Activated T-cell treated with anti-CD3 and anti-CD28 coated beads for 48 hours (primary cell): ENCODE measurements around the gene PLA2G7.
"Not testable (repeated sequence)": the region's sequence is repeated elsewhere in the genome, so short reads cannot be mapped to it uniquely, and the experiment has no call there.

ENCODE experiments used
- DNase-seq: peaks from one replicate; pipeline ENCODE4 v3.0.0-alpha.2; 2020; ENCODE audit warnings: low read depth

Gene PLA2G7

GRCh38 chr6:46734867-46735719 lies at the start of gene PLA2G7:
PLA2G7 (minus strand) TSS chr6:46735375; CDS start chr6:46722891, 12,484 bp downstream.
- no peak for DNase-seq

GRCh38 chr6:46784535-46784934 lies 49.4 kb upstream of the PLA2G7 start:
- DNase-seq, result no peak

GRCh38 chr6:46781478-46782378 lies 46.6 kb upstream of the PLA2G7 start:
- DNase-seq, result peak; percentile 5

GRCh38 chr6:46777476-46778346 lies 42.5 kb upstream of the PLA2G7 start:
- no peak for DNase-seq

GRCh38 chr6:46776070-46776712 lies 41.0 kb upstream of the PLA2G7 start:
- DNase-seq, result no peak

- DNase-seq, result not testable (repeated sequence)
Measured at GRCh38 chr6:46774736-46775135, 39.6 kb upstream of the PLA2G7 start.

GRCh38 chr6:46773201-46773855 lies 38.2 kb upstream of the PLA2G7 start:
- DNase-seq, result no peak

- DNase-seq, result no peak
Measured at GRCh38 chr6:46772762-46773161, 37.6 kb upstream of the PLA2G7 start.

GRCh38 chr6:46772016-46772415 lies 36.8 kb upstream of the PLA2G7 start:
- DNase-seq, result no peak

GRCh38 chr6:46764961-46765360 lies 29.8 kb upstream of the PLA2G7 start:
- DNase-seq, result no peak

- not testable (repeated sequence) for DNase-seq
Measured at GRCh38 chr6:46764280-46764679, 29.1 kb upstream of the PLA2G7 start.

GRCh38 chr6:46763466-46763865 lies 28.3 kb upstream of the PLA2G7 start:
- no peak for DNase-seq

GRCh38 chr6:46760925-46761324 lies 25.8 kb upstream of the PLA2G7 start:
- no peak for DNase-seq

GRCh38 chr6:46758960-46759753 lies 24.0 kb upstream of the PLA2G7 start:
- no peak for DNase-seq

- no peak for DNase-seq
Measured at GRCh38 chr6:46757214-46757596, 22.0 kb upstream of the PLA2G7 start.

GRCh38 chr6:46756469-46757213 lies 21.5 kb upstream of the PLA2G7 start:
- DNase-seq, result no peak

GRCh38 chr6:46755865-46756264 lies 20.7 kb upstream of the PLA2G7 start:
- no peak for DNase-seq

GRCh38 chr6:46751658-46752057 lies 16.5 kb upstream of the PLA2G7 start:
- no peak for DNase-seq

- DNase-seq, result no peak
Measured at GRCh38 chr6:46749731-46750130, 14.6 kb upstream of the PLA2G7 start.
